Measurements from ENCODE around the gene HTR2B. TPM values are rescaled to one million over a fixed set of nuclear protein-coding genes. Genes with fewer than 3 reads are reported as not detected.

The HTR2B gene
- not detected in 2 replicates for total RNA-seq (2016; rRNA removed; fragmentation: Illumina TruSeq; extraction: Trizol)
- total RNA-seq (2016; cell fraction: cytosol; rRNA removed; fragmentation: Illumina TruSeq; extraction: Trizol; ENCODE audit: low read depth) = not detected in 2 replicates
- total RNA-seq (2016; cell fraction: insoluble cytoplasmic fraction; rRNA removed; fragmentation: Illumina TruSeq; extraction: Trizol) = not detected in 2 replicates
- total RNA-seq (2016; cell fraction: membrane; rRNA removed; fragmentation: Illumina TruSeq; extraction: Trizol) = not detected in 2 replicates
- not detected in 2 replicates for total RNA-seq (2016; cell fraction: nucleus; rRNA removed; fragmentation: Illumina TruSeq; extraction: Trizol)
- 0.03 and 0.08 TPM in 2 replicates for polyA plus RNA-seq (2011; rRNA removed)
- not detected in 2 replicates for polyA plus RNA-seq (2011; cell fraction: cytosol; rRNA removed)
- polyA plus RNA-seq (2011; cell fraction: nucleus; rRNA removed) = not detected in 2 replicates
- not detected in 2 replicates for polyA plus RNA-seq (2012)
- polyA plus RNA-seq (2016; cell fraction: cytosol; fragmentation: Illumina TruSeq; extraction: Trizol; ENCODE audit: low read depth) = not detected in 2 replicates
- not detected in 2 replicates for polyA plus RNA-seq (2016; cell fraction: insoluble cytoplasmic fraction; fragmentation: Illumina TruSeq; extraction: Trizol; ENCODE audit: low read depth)
- polyA plus RNA-seq (2016; cell fraction: membrane; fragmentation: Illumina TruSeq; extraction: Trizol; ENCODE audit: low read depth) = not detected in 2 replicates
- polyA plus RNA-seq (2016; cell fraction: nucleus; fragmentation: Illumina TruSeq; extraction: Trizol; ENCODE audit: insufficient read depth, low read depth) = not detected in 2 replicates
- polyA minus RNA-seq (2011; rRNA and poly(A)+ RNA removed; ENCODE audit: low replicate concordance) = not detected in 2 replicates
- not detected in 2 replicates for polyA minus RNA-seq (2011; cell fraction: cytosol; rRNA and poly(A)+ RNA removed)
- polyA minus RNA-seq (2011; cell fraction: nucleus; rRNA and poly(A)+ RNA removed) = not detected in 2 replicates
- not detected for Bru-seq, nascent RNA
- BruChase-seq, experiment 1, labeled RNA remaining after a 6-hour chase = not detected
- not detected for BruChase-seq, experiment 2, labeled RNA remaining after a 2-hour chase
- long read RNA-seq, experiment 1 = 0 reads
- long read RNA-seq, experiment 2 = 0 reads

GRCh38 chr2:231124838-231125568 is at the start of gene HTR2B:
Gene HTR2B (minus strand): TSS chr2:231125042. CDS start chr2:231123764, 1,278 bp downstream.
- no TSS peak for BruUV-seq (replicated peaks)
- DNase-seq (ENCODE audit: low spot score) (no peak), ATAC-seq (no peak), FAIRE-seq (no peak)
- in situ Hi-C loops (cut with HindIII; ENCODE audit: extremely low pct_ligation_motif_present, low pct_unique_long_range_greater_than_20kb) = no loop called here
- 97% methylated on average over 5 of the region's 5 CpGs for WGBS (ENCODE audit: low lambda C conversion rate)
- Histone ChIP-seq H3K9me3 (ENCODE audit: low read length) (no peaks in the 10 kb centered on the region), H3K36me3 (replicated peaks in 1 of 2; ENCODE audit: control insufficient read depth in 1 of 2, insufficient read depth in 2 of 2, low read length in 2 of 2) (peaks cover 0 to 2% of the 10 kb centered on the region in 2 experiments; a peak in 1 of 5 replicates), H3K27ac (ENCODE audit: extremely low read length, insufficient read depth, low read length) (peak within 1 kb of the TSS; percentile 7), H3K79me2 (ENCODE audit: insufficient read depth, low read length) (peaks cover 5% of the 10 kb centered on the region), H4K20me1 (ENCODE audit: insufficient read depth, low read length) (no peaks in the 10 kb centered on the region), H2AFZ (ENCODE audit: low read length) (no peak within 1 kb of the TSS), H3K4me1 (ENCODE audit: insufficient read depth, low read length) (peaks cover 17% of the 10 kb centered on the region), H3K4me2 (ENCODE audit: low read depth, low read length) (no peak within 1 kb of the TSS), H3K9ac (ENCODE audit: insufficient read depth, low read depth, low read length) (no peak within 1 kb of the TSS), H3K4me3 (replicated peaks in 1 of 3; ENCODE audit: insufficient read depth in 1 of 3, low read depth in 2 of 3, low read length in 3 of 3) (no peak within 1 kb of the TSS), H3K27me3 (ENCODE audit: control insufficient read depth in 1 of 2, insufficient read depth in 2 of 2, low read length in 2 of 2) (no peaks in the 10 kb centered on the region)
- TF ChIP-seq ATF5 (CRISPR knock-in tag; IDR thresholded peaks at IDR 0.05; ENCODE audit: low read depth) (no peak), ZBTB39 (CRISPR knock-in tag; IDR thresholded peaks at IDR 0.05) (no peak), ZNF768 (CRISPR knock-in tag; IDR thresholded peaks at IDR 0.05) (no peak), ZMYM2 (CRISPR knock-in tag; IDR thresholded peaks at IDR 0.05) (no peak), FLYWCH1 (CRISPR knock-in tag; IDR thresholded peaks at IDR 0.05) (no peak), BCL3 (CRISPR knock-in tag; IDR thresholded peaks at IDR 0.05) (no peak), ZMYM3 (CRISPR knock-in tag; IDR thresholded peaks at IDR 0.05) (no peak), ZNF746 (CRISPR knock-in tag; IDR thresholded peaks at IDR 0.05) (no peak)
- TF ChIP-seq, protein P1, sequence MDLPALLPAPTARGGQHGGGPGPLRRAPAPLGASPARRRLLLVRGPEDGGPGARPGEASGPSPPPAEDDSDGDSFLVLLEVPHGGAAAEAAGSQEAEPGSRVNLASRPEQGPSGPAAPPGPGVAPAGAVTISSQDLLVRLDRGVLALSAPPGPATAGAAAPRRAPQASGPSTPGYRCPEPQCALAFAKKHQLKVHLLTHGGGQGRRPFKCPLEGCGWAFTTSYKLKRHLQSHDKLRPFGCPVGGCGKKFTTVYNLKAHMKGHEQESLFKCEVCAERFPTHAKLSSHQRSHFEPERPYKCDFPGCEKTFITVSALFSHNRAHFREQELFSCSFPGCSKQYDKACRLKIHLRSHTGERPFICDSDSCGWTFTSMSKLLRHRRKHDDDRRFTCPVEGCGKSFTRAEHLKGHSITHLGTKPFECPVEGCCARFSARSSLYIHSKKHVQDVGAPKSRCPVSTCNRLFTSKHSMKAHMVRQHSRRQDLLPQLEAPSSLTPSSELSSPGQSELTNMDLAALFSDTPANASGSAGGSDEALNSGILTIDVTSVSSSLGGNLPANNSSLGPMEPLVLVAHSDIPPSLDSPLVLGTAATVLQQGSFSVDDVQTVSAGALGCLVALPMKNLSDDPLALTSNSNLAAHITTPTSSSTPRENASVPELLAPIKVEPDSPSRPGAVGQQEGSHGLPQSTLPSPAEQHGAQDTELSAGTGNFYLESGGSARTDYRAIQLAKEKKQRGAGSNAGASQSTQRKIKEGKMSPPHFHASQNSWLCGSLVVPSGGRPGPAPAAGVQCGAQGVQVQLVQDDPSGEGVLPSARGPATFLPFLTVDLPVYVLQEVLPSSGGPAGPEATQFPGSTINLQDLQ (CRISPR knock-in tag; IDR thresholded peaks at IDR 0.05) = no peak
- POLR2A ChIA-PET = interaction anchor here (0.8 kb wide), 1 partner anchor 65 kb away, joined by 3 read pairs; no protein-coding TSS in a partner anchor
- CTCF ChIA-PET (ENCODE audit: low intra/inter-chr PET ratio, low total read pairs) = no interaction called here
- intact Hi-C loops (cut with micrococcal nuclease; ENCODE audit: unreplicated experiment) = no loop called here

Measured in HepG2 (cell line).